GM12878 (cell line): ENCODE data around the gene MPST. TPM values are rescaled to one million over a fixed set of nuclear protein-coding genes. Genes with fewer than 3 reads are reported as not detected.

Source experiments
- ATAC-seq: fragments of 200-7000 bp; cut with Tn5 transposase; 3 replicates; pipeline ENCODE4 v1.9.1; 2020; ENCODE audit warnings: mild to moderate bottlenecking, moderate library complexity
- BruUV-seq: library from RNA; stranded (reverse); fragments of 400-500 nt; replicated peaks from 2 replicates; lab custom pipeline; 2021; lab: Mats Ljungman, UMichigan
- CTCF ChIA-PET: fragments of 300-600 bp; sonication (Branson Sonifier 250); formaldehyde crosslinking; extraction: SDS; loops from one replicate; lab custom pipeline; 2021; ENCODE audit warnings: inconsistent platforms; lab: Yijun Ruan, JAX
- POLR2A ChIA-PET: fragments of 350-600 bp; formaldehyde crosslinking; extraction: SDS; loops from one replicate; lab custom pipeline; 2021; ENCODE audit warnings: inconsistent platforms; lab: Charles Lee
- RAD21 ChIA-PET: fragments of 300-600 bp; sonication (Branson Sonifier 250); formaldehyde crosslinking; loops from one replicate; lab custom pipeline; 2023; ENCODE audit warnings: antibody characterized with exemption; ENCODE audit not compliant: unreplicated experiment; lab: Charles Lee
- SMC1A ChIA-PET: fragments of 300-600 bp; sonication (Branson Sonifier 250); formaldehyde crosslinking; loops from one replicate; lab custom pipeline; 2023; ENCODE audit not compliant: unreplicated experiment, uncharacterized antibody; lab: Charles Lee
- DNase-seq: peaks from one replicate; pipeline ENCODE4 v3.0.0-alpha.2; 2011; ENCODE audit warnings: low read depth, low spot score
- FAIRE-seq: peaks from 3 replicates; lab custom pipeline; 2011; peaks lifted over from hg19 to GRCh38; lab: Jason Lieb, UNC
- H2AFZ ChIP-seq: 2 replicates; pipeline ENCODE4 v1.6.0; 2011; ENCODE audit warnings: low read depth, low read length, control low read depth; ENCODE audit not compliant: control insufficient read depth
- H3K27ac ChIP-seq: 2 replicates; pipeline ENCODE4 v1.5.1; 2011; ENCODE audit warnings: control low read depth; ENCODE audit not compliant: control insufficient read depth, insufficient read depth
- H3K27me3 ChIP-seq, 2 experiments: replicated peaks in 1 of 2; 2 replicates each; pipeline versions ENCODE4 v1.6.0 to v1.6.1; 2011; ENCODE audit warnings: low read length in 1 of 2; ENCODE audit not compliant: control insufficient read depth in 2 of 2, insufficient read depth in 2 of 2
- H3K36me3 ChIP-seq, 2 experiments: 2 replicates each; pipeline ENCODE4 v1.5.1; 2011; ENCODE audit warnings: low read length in 1 of 2; ENCODE audit not compliant: control insufficient read depth in 2 of 2, insufficient read depth in 2 of 2
- H3K4me1 ChIP-seq: 2 replicates; pipeline ENCODE4 v1.6.1; 2011; ENCODE audit warnings: mild to moderate bottlenecking, low read length, moderate library complexity, mixed read lengths; ENCODE audit not compliant: control insufficient read depth, insufficient read depth
- H3K4me2 ChIP-seq: 2 replicates; pipeline ENCODE4 v1.6.0; 2011; ENCODE audit warnings: control low read depth; ENCODE audit not compliant: control insufficient read depth, insufficient read depth
- H3K4me3 ChIP-seq: fragments of 200-600 bp; sonication (generic); 2 replicates; pipeline ENCODE4 v1.5.1; 2016
- H3K79me2 ChIP-seq: 2 replicates; pipeline ENCODE4 v1.6.0; 2011; ENCODE audit warnings: low read length; ENCODE audit not compliant: control insufficient read depth, insufficient read depth
- H3K9ac ChIP-seq: 2 replicates; pipeline ENCODE4 v1.8.0; 2011; ENCODE audit warnings: low read length, control low read depth, mixed read lengths; ENCODE audit not compliant: control insufficient read depth, insufficient read depth
- H3K9me3 ChIP-seq: replicated peaks from 3 replicates; pipeline ENCODE4 v1.5.1; 2011; ENCODE audit warnings: mild to moderate bottlenecking, low read length; ENCODE audit not compliant: control insufficient read depth, insufficient read depth
- H4K20me1 ChIP-seq: 2 replicates; pipeline ENCODE4 v1.6.0; 2011; ENCODE audit not compliant: control insufficient read depth, insufficient read depth
- GATAD2B ChIP-seq: fragments of 450-650 bp; conservative IDR thresholded peaks from 2 replicates; pipeline ENCODE4 v1.6.1; 2017; ENCODE audit warnings: low read depth, mild to moderate bottlenecking, moderate library complexity
- LARP7 ChIP-seq: fragments of 450-650 bp; IDR thresholded peaks from 2 replicates; pipeline ENCODE4 v1.6.1; 2017; ENCODE audit warnings: mild to moderate bottlenecking
- MYC ChIP-seq: IDR thresholded peaks from 2 replicates; pipeline ENCODE4 v1.6.1; 2011; ENCODE audit warnings: mild to moderate bottlenecking, low read length, moderate library complexity, inconsistent platforms; ENCODE audit not compliant: insufficient read depth, insufficient replicate concordance, insufficient read length, severe bottlenecking
- NFYA ChIP-seq: IDR thresholded peaks from 2 replicates; pipeline ENCODE4 v1.6.1; 2011; ENCODE audit warnings: low read depth, mild to moderate bottlenecking, low read length, improper control_type of control experiment, borderline replicate concordance
- POLR2AphosphoS2 ChIP-seq: IDR thresholded peaks from 2 replicates; pipeline ENCODE4 v1.6.1; 2011; ENCODE audit warnings: low read depth, mild to moderate bottlenecking, low read length, improper control_type of control experiment, moderate library complexity
- RCOR1 ChIP-seq: conservative IDR thresholded peaks from 2 replicates; pipeline ENCODE4 v1.6.1; 2012; ENCODE audit warnings: low read depth, low read length, improper control_type of control experiment
- RFX5 ChIP-seq: IDR thresholded peaks from 2 replicates; pipeline ENCODE4 v1.6.1; 2011; ENCODE audit warnings: low read depth, low read length, improper control_type of control experiment
- SMC3 ChIP-seq: IDR thresholded peaks from 2 replicates; pipeline ENCODE4 v1.6.1; 2011; ENCODE audit warnings: low read length, improper control_type of control experiment, borderline replicate concordance
- TAF1 ChIP-seq: IDR thresholded peaks from 2 replicates; pipeline ENCODE4 v1.6.1; 2011; ENCODE audit warnings: mild to moderate bottlenecking, low read depth, low read length, borderline replicate concordance
- ZSCAN29 ChIP-seq: fragments of 450-650 bp; IDR thresholded peaks from 2 replicates; pipeline ENCODE4 v1.6.1; 2017; ENCODE audit warnings: mild to moderate bottlenecking, moderate library complexity
- WGBS: methylation state at CpG from one replicate; pipeline ENCODE4 v1.1.6; 2016; ENCODE audit warnings: low lambda C conversion rate; ENCODE audit not compliant: insufficient replicate concordance, insufficient coverage; ENCODE audit errors: missing lambda C conversion rate; 5-methylcytosine and 5-hydroxymethylcytosine counted together
- in situ Hi-C: fragments of 300-500 bp; cut with MboI; formaldehyde crosslinking; loops from 9 replicates; pipeline ENCODE4 v1.14.3; 2018; ENCODE audit warnings: mixed read lengths
- intact Hi-C: fragments of 100-400 bp; cut with micrococcal nuclease; formaldehyde crosslinking; loops from one replicate; pipeline ENCODE4 v1.14.2; 2022; ENCODE audit not compliant: unreplicated experiment
- polyA plus RNA-seq, 11 experiments: library from polyadenylated mRNA; depleted of rRNA in 4 of 11; unstranded in 6 of 11; stranded (reverse) in 5 of 11; fragments of >200 nt; fragmentation: Nextera tagmentation in 4 of 11; fragmentation: Illumina TruSeq in 1 of 11; extraction: Ambion mirVana in 4 of 11; extraction: Trizol in 1 of 11; gene quantifications; 1 replicate in 1 of 11; 2 replicates in 10 of 11; pipeline versions ENCODE4 v1.2.1 to v1.2.3, GENCODE V29; 2011 to 2016; ENCODE audit warnings: inconsistent platforms in 2 of 11, missing spikeins in 2 of 11, low read depth in 1 of 11
- total RNA-seq, 4 experiments: library from RNA; depleted of rRNA in 3 of 4; stranded (reverse); fragments of >200 nt in 3 of 4; fragmentation: Illumina TruSeq in 1 of 4; extraction: Trizol in 1 of 4; gene quantifications; 2 replicates each; pipeline versions ENCODE4 v1.2.1 to v1.2.3, GENCODE V29; 2013 to 2021
- TF ChIP-seq, protein P1 (sequence below): IDR thresholded peaks from 2 replicates; pipeline ENCODE4 v1.6.1; 2012; ENCODE audit warnings: low read depth, low read length, improper control_type of control experiment
- TF ChIP-seq, protein P2 (sequence below): fragments of 450-650 bp; IDR thresholded peaks from 2 replicates; pipeline ENCODE4 v1.6.1; 2016; ENCODE audit warnings: mild to moderate bottlenecking
- TF ChIP-seq, protein P3 (sequence below): IDR thresholded peaks from 2 replicates; pipeline ENCODE4 v1.6.1; 2012; ENCODE audit warnings: low read depth, low read length, improper control_type of control experiment

Gene MPST
- total and polyA plus RNA-seq, 10 of the 15 experiments (the other 5 are each of a cell fraction or from before 2014, with no cell fraction given), result 0.95 to 88.7 (median 38.5) TPM

DNA sequence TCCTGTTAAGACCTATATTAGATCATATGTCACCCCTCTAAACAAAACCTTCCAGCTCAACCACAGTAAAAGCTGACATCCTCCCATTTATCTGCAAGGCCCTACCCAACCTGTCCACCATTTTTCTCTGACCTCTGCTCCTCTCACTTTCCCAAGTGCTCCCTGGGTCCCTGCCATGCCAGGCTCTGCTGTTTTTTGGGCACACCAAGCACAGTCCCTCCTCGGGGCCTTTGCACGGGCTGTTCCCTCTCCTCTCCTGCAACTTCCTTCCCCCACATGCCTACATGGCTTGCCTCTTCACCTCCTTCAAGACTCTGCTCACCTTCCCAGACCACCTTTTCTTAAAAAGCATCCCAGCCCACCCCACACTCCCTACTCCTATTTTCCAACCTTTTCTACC lies 10.1 kb upstream of the MPST start:
- ATAC-seq (no peak), DNase-seq (no peak), FAIRE-seq (no peak)
- H3K4me3 ChIP-seq, result no peak overlapping the region
- no peaks in the 10 kb centered on the region for H3K4me1 ChIP-seq
- in situ Hi-C loops (no loop called here), intact Hi-C loops (no loop called here)
- ChIA-PET CTCF (interaction anchor here (0.9 kb wide), 1 partner anchor 34 kb away, joined by 3 read pairs; no protein-coding TSS in a partner anchor), SMC1A (no interaction called here), POLR2A (interaction anchor here (1.0 kb wide), 1 partner anchor 46 kb away, joined by 3 read pairs; no protein-coding TSS in a partner anchor), RAD21 (no interaction called here)
- H3K36me3 ChIP-seq, result no peaks in the 10 kb centered on the region
- BruUV-seq, result no TSS peak
- no peaks in the 10 kb centered on the region for H3K79me2 ChIP-seq
- H3K9ac ChIP-seq, result no peak overlapping the region
- 0% methylated on average over 2 of the region's 2 CpGs for WGBS
- H3K9me3 ChIP-seq, result no peaks in the 10 kb centered on the region; the same call in 2 of the 3 replicates
- no peak overlapping the region for H3K27ac ChIP-seq
- H2AFZ ChIP-seq, result no peak overlapping the region
- H3K27me3 ChIP-seq, result peaks cover 0 to 4% of the 10 kb centered on the region in 2 experiments; a peak in 2 of 4 replicates
- no peaks in the 10 kb centered on the region; the same call in 1 of the 2 replicates for H4K20me1 ChIP-seq
- TF ChIP-seq, protein P1, sequence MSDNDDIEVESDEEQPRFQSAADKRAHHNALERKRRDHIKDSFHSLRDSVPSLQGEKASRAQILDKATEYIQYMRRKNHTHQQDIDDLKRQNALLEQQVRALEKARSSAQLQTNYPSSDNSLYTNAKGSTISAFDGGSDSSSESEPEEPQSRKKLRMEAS, result no peak
- no peak for TF ChIP-seq ZSCAN29
- TF ChIP-seq NFYA, result no peak
- no peak for TF ChIP-seq RFX5
- TF ChIP-seq, protein P2, sequence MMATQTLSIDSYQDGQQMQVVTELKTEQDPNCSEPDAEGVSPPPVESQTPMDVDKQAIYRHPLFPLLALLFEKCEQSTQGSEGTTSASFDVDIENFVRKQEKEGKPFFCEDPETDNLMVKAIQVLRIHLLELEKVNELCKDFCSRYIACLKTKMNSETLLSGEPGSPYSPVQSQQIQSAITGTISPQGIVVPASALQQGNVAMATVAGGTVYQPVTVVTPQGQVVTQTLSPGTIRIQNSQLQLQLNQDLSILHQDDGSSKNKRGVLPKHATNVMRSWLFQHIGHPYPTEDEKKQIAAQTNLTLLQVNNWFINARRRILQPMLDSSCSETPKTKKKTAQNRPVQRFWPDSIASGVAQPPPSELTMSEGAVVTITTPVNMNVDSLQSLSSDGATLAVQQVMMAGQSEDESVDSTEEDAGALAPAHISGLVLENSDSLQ, result no peak
- TF ChIP-seq, protein P3, sequence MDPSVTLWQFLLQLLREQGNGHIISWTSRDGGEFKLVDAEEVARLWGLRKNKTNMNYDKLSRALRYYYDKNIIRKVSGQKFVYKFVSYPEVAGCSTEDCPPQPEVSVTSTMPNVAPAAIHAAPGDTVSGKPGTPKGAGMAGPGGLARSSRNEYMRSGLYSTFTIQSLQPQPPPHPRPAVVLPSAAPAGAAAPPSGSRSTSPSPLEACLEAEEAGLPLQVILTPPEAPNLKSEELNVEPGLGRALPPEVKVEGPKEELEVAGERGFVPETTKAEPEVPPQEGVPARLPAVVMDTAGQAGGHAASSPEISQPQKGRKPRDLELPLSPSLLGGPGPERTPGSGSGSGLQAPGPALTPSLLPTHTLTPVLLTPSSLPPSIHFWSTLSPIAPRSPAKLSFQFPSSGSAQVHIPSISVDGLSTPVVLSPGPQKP, result no peak
- no peak for TF ChIP-seq POLR2AphosphoS2
- no peak for TF ChIP-seq GATAD2B
- no peak for TF ChIP-seq TAF1
- no peak for TF ChIP-seq MYC
- TF ChIP-seq RCOR1, result no peak
- TF ChIP-seq SMC3, result no peak
- TF ChIP-seq LARP7, result no peak
- H3K4me2 ChIP-seq, result no peak overlapping the region
